ENCODE measurements around the gene UNG. TPM values are rescaled to one million over a fixed set of nuclear protein-coding genes. Genes with fewer than 3 reads are reported as not detected.
A peak's percentile ranks its signal among the peaks of the same experiment; 100 is the strongest.
"Not testable (repeated sequence)": the region's sequence is repeated elsewhere in the genome, so short reads cannot be mapped to it uniquely, and the experiment has no call there.

The UNG gene
- 10 to 100 TPM; 19.0 to 58.6 (median 21.3) TPM for total RNA-seq

DNA sequence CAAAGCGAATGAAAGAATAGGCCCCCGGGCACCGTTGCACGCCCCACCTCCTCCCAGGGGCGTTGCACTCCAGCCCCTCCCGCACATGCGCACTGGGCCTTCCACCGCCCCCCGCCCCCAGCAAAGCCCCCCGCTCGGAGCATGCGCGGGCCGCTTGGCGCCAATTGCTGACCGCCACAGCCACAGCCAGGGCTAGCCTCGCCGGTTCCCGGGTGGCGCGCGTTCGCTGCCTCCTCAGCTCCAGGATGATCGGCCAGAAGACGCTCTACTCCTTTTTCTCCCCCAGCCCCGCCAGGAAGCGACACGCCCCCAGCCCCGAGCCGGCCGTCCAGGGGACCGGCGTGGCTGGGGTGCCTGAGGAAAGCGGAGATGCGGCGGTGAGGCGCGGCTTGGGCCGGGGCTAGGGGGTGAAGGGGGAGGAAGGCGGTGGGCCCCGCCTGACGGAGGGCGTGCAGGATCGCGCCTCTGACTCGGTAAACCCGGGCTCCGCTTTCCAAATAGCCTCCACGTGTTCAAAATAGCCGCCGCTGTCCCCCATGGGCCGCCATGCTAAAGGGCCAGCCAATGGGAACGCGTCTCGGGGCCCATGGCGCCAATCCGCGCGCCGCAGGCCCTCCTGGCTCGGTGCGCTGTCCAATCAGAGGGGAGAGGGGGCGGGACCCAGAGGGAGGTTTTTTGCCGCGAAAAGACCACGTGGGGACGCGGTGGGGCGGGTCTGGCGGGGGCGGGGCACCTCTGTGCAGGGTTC, at the start of gene UNG:
TSS of gene UNG (plus strand) at position 163 of the 748 bp plus-strand sequence. CDS start at position 246, 83 bp downstream.
- peaks cover 0 to 27% (median 5%) of the 10 kb centered on the region in 4 donors for H3K4me1 ChIP-seq
- H3K27me3 ChIP-seq: no peaks in the 10 kb centered on the region
- peaks cover 0 to 9% (median 0%) of the 10 kb centered on the region in 3 donors for H3K36me3 ChIP-seq
- peak; percentile 98 to 99 (median 99) for DNase-seq
- H3K9me3 ChIP-seq: no peaks in the 10 kb centered on the region
- H3K27ac ChIP-seq: peak within 1 kb of the TSS; percentile 66 to 88 (median 86)
- H3K4me3 ChIP-seq: peak within 1 kb of the TSS; percentile 69 to 82 (median 75)
- TF ChIP-seq CTCF (IDR thresholded peaks at IDR 0.05) (no peak), POLR2A (IDR thresholded peaks at IDR 0.05) (no peak)

DNA sequence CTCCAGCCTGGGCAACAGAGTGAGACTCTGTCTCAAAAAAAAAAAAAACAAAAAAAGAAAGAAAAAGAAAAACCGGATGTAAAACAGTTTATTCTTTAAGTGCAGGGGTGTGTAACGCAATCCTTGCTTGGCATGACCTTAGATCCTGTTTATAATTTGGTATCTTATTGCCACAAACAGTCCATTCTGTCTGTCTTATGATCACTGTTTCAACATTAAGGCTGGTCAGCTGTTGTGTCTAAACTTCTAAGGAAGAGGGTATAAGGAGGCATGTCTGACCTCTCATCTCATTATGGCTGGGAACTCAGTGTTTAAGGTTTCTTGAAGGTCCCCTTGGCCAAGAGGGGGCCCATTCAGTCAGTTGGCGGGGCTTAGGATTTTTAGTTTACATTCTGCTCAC, 48.7 kb upstream of the UNG start:
- H3K9me3 ChIP-seq, H3K36me3 ChIP-seq, H3K27ac ChIP-seq, H3K4me1 ChIP-seq, H3K27me3 ChIP-seq, H3K4me3 ChIP-seq, DNase-seq: not testable (repeated sequence)

- not testable (repeated sequence) for H3K27ac ChIP-seq, H3K27me3 ChIP-seq, H3K4me3 ChIP-seq, H3K9me3 ChIP-seq, H3K36me3 ChIP-seq, DNase-seq
- peaks cover 0 to 14% (median 0%) of the 10 kb centered on the region in 4 donors for H3K4me1 ChIP-seq
Measured at GRCh38 chr12:109049794-109050193, 47.6 kb upstream of the UNG start.

DNA sequence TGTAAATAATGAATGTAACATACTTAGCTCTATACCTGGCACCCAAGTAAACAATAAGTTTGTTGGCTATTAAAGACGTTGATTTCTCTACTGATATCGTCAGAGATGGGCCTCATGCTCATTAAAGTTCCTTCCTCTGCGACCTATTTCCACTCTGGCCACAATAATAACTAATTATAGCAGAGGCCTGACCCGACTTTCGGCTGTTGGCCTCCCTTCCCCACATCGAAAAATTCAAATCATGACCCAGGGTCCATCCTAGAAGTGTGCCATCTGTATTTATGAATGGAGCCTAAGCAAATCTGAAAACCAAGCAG, 45.3 kb upstream of the UNG start:
- no peak for DNase-seq
- H3K4me1 ChIP-seq: peaks cover 0 to 14% (median 0%) of the 10 kb centered on the region in 4 donors
- H3K27ac ChIP-seq: peak overlapping the region; percentile 85 to 94 (median 88)
- H3K9me3 ChIP-seq: no peaks in the 10 kb centered on the region
- no peak for TF ChIP-seq POLR2A (IDR thresholded peaks at IDR 0.05)
- no peak for TF ChIP-seq CTCF (IDR thresholded peaks at IDR 0.05)
- H3K4me3 ChIP-seq: peak overlapping the region; percentile 61 to 97 (median 83)
- H3K36me3 ChIP-seq: no peaks in the 10 kb centered on the region
- H3K27me3 ChIP-seq: no peaks in the 10 kb centered on the region

- H3K4me1 ChIP-seq: peaks cover 0 to 14% (median 0%) of the 10 kb centered on the region in 4 donors
- no peaks in the 10 kb centered on the region for H3K27me3 ChIP-seq
- peak; percentile 53 for TF ChIP-seq POLR2A (IDR thresholded peaks at IDR 0.05)
- no peak for TF ChIP-seq CTCF (IDR thresholded peaks at IDR 0.05)
- peak; percentile 79 to 92 (median 89) for DNase-seq
- H3K27ac ChIP-seq: peak within 1 kb of the TSS; percentile 85 to 94 (median 88)
- H3K9me3 ChIP-seq: no peaks in the 10 kb centered on the region
- H3K36me3 ChIP-seq: peaks cover 0 to under 1% (median 0%) of the 10 kb centered on the region in 3 donors
- H3K4me3 ChIP-seq: peak within 1 kb of the TSS; percentile 61 to 97 (median 83)
Measured at GRCh38 chr12:109052414-109053323, 44.7 kb upstream of the UNG start, which contains the start of gene USP30. USP30 (plus strand) TSS chr12:109052576; CDS start chr12:109052679, 103 bp downstream.

DNA sequence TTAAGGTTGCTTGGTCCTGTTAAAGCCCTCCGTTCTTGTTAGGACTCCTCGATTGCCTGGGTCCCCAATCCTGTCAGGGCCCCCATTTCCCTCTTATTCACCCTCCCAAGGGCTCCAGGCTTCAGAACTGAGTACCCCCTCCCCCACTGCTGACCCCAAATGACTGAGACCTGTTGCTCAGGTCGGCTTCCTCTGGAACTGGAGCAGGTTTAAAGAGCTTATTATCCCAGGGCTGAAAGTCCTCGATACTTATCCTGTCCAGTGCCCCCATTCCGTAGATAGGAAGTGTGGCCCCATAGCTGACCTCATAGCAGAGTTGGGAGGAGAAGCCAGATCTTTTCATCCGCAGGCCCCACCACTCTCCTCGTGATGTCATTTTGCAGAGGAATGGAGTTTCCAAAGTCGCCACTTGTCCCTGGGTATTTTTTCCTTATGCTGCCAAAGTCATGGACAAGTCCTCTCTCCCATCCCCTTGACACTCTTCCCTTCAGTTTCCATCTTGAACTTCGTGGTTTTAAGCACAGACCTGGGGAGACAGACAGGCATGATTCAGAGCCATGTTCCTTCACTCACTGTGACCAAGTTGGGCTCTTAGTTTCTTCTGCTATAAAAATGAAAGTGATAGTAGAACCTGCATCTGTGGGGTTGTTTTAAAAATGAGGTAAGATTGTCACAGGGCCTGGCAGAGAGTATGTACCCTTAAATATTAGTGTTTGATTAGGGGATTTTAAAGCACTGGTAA, 43.8 kb upstream of the UNG start:
- H3K27ac ChIP-seq: peak overlapping the region; percentile 85 to 94 (median 88)
- H3K36me3 ChIP-seq: peaks cover 0 to 9% (median 0%) of the 10 kb centered on the region in 3 donors
- no peak for DNase-seq

DNA sequence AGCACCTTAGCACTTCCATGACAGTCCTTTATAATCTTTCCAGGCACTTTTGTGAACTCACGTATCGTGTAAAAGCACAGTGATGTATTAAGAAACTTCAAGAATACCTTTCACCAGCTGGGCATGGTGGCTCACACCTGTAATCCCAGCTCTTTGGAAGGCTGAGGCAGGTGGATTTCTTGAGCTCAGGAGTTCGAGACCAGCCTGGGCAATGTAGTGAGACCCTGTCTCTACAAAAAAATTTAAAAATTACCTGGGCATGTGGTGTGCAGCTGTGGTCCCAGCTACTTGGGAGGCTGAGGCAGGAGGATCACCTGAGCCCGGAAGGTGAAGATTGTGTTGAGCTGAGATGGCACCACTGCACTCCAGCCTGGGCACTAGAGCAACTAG, 43.3 kb upstream of the UNG start:
- Histone ChIP-seq H3K4me3 (peak overlapping the region in 3 of 4 donors; percentile 61 to 97 (median 71)), H3K36me3 (peaks cover 0 to 15% (median 0%) of the 10 kb centered on the region in 3 donors), H3K4me1 (peaks cover 0 to 14% (median 0%) of the 10 kb centered on the region in 4 donors), H3K27ac (peak overlapping the region; percentile 85 to 94 (median 88))
- not testable (repeated sequence) for H3K9me3 ChIP-seq, H3K27me3 ChIP-seq, DNase-seq

More for the DNA sequence above, 43.8 kb upstream of the UNG start:
- H3K9me3 ChIP-seq: no peaks in the 10 kb centered on the region
- peaks cover 0 to 14% (median 0%) of the 10 kb centered on the region in 4 donors for H3K4me1 ChIP-seq
- H3K4me3 ChIP-seq: peak overlapping the region; percentile 61 to 97 (median 83)
- peak in 1 of 2 donors; percentile 32 for TF ChIP-seq POLR2A (IDR thresholded peaks at IDR 0.05)
- no peak for TF ChIP-seq CTCF (IDR thresholded peaks at IDR 0.05)
- no peaks in the 10 kb centered on the region for H3K27me3 ChIP-seq
